Left cardiac atrium (tissue), 4 donors: ENCODE results near the gene PIP5K1B. TPM values are rescaled to one million over a fixed set of nuclear protein-coding genes. Genes with fewer than 3 reads are reported as not detected.

Source experiments
- ATAC-seq, 2 donors: fragments of 200-7000 bp; cut with Tn5 transposase; one replicate each; pipeline ENCODE4 v1.9.1; 2020; ENCODE audit warnings: mild to moderate bottlenecking in 2 of 2, moderate library complexity in 2 of 2
- DNase-seq: peaks from one replicate; pipeline ENCODE4 v3.0.0-alpha.2; 2020
- intact Hi-C, 2 donors: fragments of 100-400 bp; cut with DNase I; formaldehyde crosslinking; loops; one replicate each; pipeline versions ENCODE4 v1.14.1 to v1.15.1; 2022 to 2023
- total RNA-seq, 2 donors: library from RNA; stranded (reverse); fragmentation: NEBNext Ultra II Directional; extraction: Animal tissue kit (Norgen Biotek cat#: 25700); gene quantifications; one replicate each; pipeline ENCODE4 v1.2.1, GENCODE V29; 2021
- donor health status: DM: no; HTN: yes; CAD: no.
- donor health status: DM: no; HTN: yes; CAD: no; lungs with severe emphysema.
- donor health status: DM: yes; HTN: yes; CAD: no.
- donor health status: Dilated cardiomyopathy.

Gene PIP5K1B
- total RNA-seq, 2 donors from 2014 or later = 47.0 to 50.1 TPM

- intact Hi-C loops = loop anchor here in 1 of 2 donors (10.0 kb wide), 1 partner anchor 63 kb away; no protein-coding TSS in a partner anchor
- ATAC-seq = peak in 1 of 2 donors; percentile 77
- DNase-seq = no peak
Observed at GRCh38 chr9:68727636-68728035, 22.6 kb downstream of the PIP5K1B start.

DNA sequence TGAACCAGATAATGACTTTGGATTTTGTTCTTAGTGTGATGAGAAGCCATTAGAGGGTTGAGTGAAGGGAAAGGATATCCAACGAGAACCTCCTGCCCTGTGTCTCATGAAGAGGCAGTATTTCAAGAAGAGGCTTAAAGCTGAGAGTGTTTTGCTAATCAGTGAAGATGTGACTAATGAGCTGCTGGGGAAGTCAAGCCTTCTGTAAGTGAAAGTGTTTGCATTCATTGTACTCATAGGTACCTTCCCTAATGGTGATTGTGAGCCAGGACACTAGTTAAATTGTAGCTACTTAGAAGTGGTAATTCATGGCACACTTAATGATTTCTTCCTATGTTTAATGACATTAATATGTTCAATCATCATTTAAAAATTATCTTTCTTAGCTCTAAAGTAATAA, 23.7 kb downstream of the PIP5K1B start:
- no peak for ATAC-seq
- no peak for DNase-seq
- intact Hi-C loops = loop anchor here in 1 of 2 donors (10.0 kb wide), 1 partner anchor 64 kb away; no protein-coding TSS in a partner anchor

GRCh38 chr9:68730570-68731235, 25.7 kb downstream of the PIP5K1B start:
- intact Hi-C loops = no loop called here
- ATAC-seq (no peak), DNase-seq (no peak)

DNA sequence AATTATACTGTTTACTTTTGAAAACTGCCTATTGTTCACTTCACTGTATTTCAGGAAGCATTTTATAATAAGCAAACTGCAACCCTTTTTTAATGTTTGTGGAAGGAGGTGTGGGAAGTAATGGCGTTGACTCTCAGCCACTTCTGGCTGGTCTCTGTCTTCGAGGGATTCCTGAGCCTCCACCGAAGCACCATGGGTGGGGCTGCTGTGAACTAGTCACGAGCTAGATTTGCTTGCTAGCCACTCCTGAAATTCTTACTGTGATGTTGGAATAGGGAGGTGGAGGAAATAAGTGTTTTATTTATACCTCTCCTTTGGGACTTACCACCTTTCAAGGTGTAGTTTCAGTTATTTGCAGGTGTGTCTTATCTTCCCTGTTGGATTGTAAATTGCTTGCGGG, 26.8 kb downstream of the PIP5K1B start:
- DNase-seq = no peak
- intact Hi-C loops = no loop called here
- ATAC-seq = no peak

GRCh38 chr9:68732405-68733020, 27.5 kb downstream of the PIP5K1B start:
- ATAC-seq = no peak
- intact Hi-C loops = no loop called here
- DNase-seq = no peak

DNA sequence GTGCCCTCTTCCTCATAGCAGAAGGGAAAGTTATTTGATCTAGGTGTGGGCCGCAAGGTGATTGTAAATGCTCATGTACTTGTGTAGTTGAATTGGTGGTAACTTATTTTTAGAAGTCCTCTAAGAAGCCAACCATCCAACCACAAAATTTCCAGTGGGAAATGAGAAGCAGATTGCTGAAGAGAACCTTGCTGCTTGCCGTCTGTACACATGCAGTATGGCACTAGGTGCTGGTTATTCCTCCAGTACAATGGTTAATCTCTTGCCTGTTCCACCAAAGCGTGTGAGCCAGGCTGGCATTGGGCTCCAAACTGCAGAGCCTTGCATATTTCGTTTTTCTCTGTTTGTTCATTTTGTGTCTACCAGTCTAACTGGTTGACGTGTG, 28.0 kb downstream of the PIP5K1B start:
- ATAC-seq (no peak), DNase-seq (no peak)
- intact Hi-C loops = no loop called here

- DNase-seq (no peak), ATAC-seq (peak; percentile 82 to 83)
Observed at GRCh38 chr9:68738358-68738757, 33.3 kb downstream of the PIP5K1B start.

GRCh38 chr9:68739621-68740174, 34.7 kb downstream of the PIP5K1B start:
- intact Hi-C loops = loop anchor here in 1 of 2 donors (10.0 kb wide), 1 partner anchor 65 kb away; no protein-coding TSS in a partner anchor
- DNase-seq = no peak
- ATAC-seq = peak; percentile 31 to 51

More at GRCh38 chr9:68738358-68738757, 33.3 kb downstream of the PIP5K1B start:
- intact Hi-C loops = no loop called here

DNA sequence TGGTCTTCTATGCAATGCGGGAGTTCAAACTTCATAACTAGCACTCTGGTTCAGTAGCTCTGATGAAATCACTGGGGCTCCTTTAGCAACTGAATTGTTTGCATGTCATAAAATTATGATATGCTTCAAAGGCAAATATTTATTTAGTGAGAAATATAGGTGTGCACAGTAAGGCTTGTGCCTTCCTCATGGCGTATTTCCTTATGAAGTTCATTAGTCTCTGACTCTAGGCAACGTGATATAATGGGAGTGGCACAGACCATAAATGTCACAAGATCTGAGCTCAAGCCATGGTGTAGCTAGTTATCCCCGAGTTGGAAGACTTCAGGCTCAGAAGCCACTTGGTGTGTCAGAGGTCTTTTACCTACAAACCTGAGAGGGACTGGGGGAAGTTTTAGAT, 35.5 kb downstream of the PIP5K1B start:
- ATAC-seq (peak; percentile 16 to 38), DNase-seq (no peak)
- intact Hi-C loops = loop anchor here in 1 of 2 donors (10.0 kb wide), 1 partner anchor 64 kb away; no protein-coding TSS in a partner anchor

- intact Hi-C loops = loop anchor here in 1 of 2 donors (10.0 kb wide), 1 partner anchor 64 kb away; no protein-coding TSS in a partner anchor
- ATAC-seq = peak; percentile 15 to 36
Observed at GRCh38 chr9:68741234-68741633, 36.2 kb downstream of the PIP5K1B start.

GRCh38 chr9:68741704-68742332, 36.8 kb downstream of the PIP5K1B start:
- intact Hi-C loops = loop anchor here in 1 of 2 donors (10.0 kb wide), 1 partner anchor 63 kb away; no protein-coding TSS in a partner anchor
- ATAC-seq (no peak), DNase-seq (no peak)

More at GRCh38 chr9:68741234-68741633, 36.2 kb downstream of the PIP5K1B start:
- DNase-seq = no peak

- intact Hi-C loops = loop anchor here in 1 of 2 donors (10.0 kb wide), 1 partner anchor 62 kb away; no protein-coding TSS in a partner anchor
- DNase-seq (no peak), ATAC-seq (no peak)
Observed at GRCh38 chr9:68742333-68742730, 37.3 kb downstream of the PIP5K1B start.

DNA sequence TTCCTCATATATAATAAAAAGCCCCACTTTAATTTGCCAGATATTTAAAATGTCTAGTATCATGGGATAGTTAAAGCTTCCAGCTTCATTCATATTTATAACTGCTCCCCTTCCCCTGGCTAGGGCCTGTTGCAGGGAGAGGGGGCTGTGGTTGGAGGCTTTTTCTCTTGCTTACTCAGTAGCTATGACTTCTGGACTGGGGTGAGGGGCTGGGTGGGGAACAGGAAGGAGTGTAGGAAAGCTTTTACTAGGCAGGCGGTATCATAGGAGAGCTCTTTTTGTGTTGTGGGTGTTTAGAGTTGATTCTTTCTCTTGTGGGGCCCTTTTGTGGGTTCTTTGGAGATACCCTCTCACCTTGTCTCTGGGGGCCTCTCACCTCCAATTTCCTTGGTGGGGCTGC, 39.4 kb downstream of the PIP5K1B start:
- ATAC-seq (no peak), DNase-seq (no peak)
- intact Hi-C loops = loop anchor here in 1 of 2 donors (10.0 kb wide), 1 partner anchor 60 kb away; no protein-coding TSS in a partner anchor

GRCh38 chr9:68746525-68746924, 41.5 kb downstream of the PIP5K1B start:
- no peak for DNase-seq
- ATAC-seq = no peak
- intact Hi-C loops = loop anchor here in 1 of 2 donors (10.0 kb wide), 1 partner anchor 58 kb away; no protein-coding TSS in a partner anchor

GRCh38 chr9:68747043-68747533, 42.0 kb downstream of the PIP5K1B start:
- intact Hi-C loops = loop anchor here in 1 of 2 donors (10.0 kb wide), 1 partner anchor 58 kb away; no protein-coding TSS in a partner anchor
- ATAC-seq (peak; percentile 82 to 85), DNase-seq (no peak)

DNA sequence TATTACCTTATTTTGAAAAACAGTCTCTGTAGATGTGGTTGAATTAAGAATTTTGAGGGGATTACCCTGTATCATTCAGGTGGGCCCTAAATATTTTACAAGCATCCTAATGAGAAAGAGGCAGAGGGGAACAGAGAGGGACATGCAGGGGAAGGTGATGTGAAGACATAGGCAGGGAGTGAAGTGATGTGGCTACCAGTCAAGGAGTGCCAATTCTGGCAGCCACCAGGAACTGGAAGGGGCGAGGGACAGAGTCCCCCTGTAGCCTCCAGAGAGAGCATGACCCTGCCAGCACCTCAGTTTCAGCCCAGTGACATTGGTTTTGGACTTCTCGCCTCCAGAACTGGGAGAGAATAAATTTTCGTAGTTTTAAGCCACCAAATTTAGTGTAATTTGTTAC, 44.1 kb downstream of the PIP5K1B start:
- intact Hi-C loops = loop anchor here in 1 of 2 donors (10.0 kb wide), 1 partner anchor 56 kb away; no protein-coding TSS in a partner anchor
- no peak for ATAC-seq
- no peak for DNase-seq

DNA sequence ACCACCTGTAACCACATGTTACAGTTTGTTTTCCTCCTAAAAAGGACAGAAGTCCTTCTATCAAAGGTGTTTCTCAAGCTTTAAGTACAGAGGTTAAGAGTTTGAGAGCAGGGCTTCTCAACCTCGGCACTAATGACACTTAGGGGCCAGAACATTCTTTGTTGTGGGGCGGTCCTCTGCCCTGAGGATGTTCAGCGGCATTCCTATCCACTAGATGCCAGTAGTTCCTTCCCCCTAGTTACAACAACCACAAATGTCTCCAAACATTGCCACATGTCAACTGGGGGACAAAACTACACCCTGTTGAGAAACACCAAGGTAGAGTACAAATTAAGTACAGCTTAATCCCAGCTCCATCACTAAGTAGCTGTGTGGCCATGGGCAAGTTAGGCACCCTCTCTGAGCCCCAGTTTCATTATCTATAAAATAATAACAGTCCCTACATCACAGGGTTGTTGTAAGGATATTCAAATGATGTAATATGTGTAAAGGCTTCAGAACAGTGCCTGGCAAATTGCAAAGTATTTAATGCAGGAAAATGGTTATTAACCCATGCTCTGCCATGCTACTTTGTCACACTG, 44.6 kb downstream of the PIP5K1B start:
- ATAC-seq = peak; percentile 15 to 24
- intact Hi-C loops = loop anchor here in 1 of 2 donors (10.0 kb wide), 1 partner anchor 55 kb away; no protein-coding TSS in a partner anchor
- no peak for DNase-seq

GRCh38 chr9:68750255-68750654, 45.2 kb downstream of the PIP5K1B start:
- ATAC-seq (no peak), DNase-seq (no peak)
- intact Hi-C loops = no loop called here

- DNase-seq (no peak), ATAC-seq (peak in 1 of 2 donors; percentile 32)
- intact Hi-C loops = no loop called here
Observed at GRCh38 chr9:68750786-68751185, 45.7 kb downstream of the PIP5K1B start.
